Heart left ventricle (tissue), 16 donors: ENCODE results near the gene MAGI1. TPM values are rescaled to one million over a fixed set of nuclear protein-coding genes. Genes with fewer than 3 reads are reported as not detected.

ENCODE experiments used
- ATAC-seq, 4 donors: fragments of 200-7000 bp; cut with Tn5 transposase; one replicate each; pipeline ENCODE4 v1.9.1; 2020 to 2022; ENCODE audit warnings: moderate library complexity in 4 of 4, mild to moderate bottlenecking in 3 of 4, moderate number of reproducible peaks in 1 of 4
- DNase-seq, 5 donors: peaks; one replicate each; pipeline ENCODE4 v3.0.0-alpha.2; 2020
- H3K27ac ChIP-seq, 12 donors: fragments of 200-600 bp; sonication (generic) in 4 of 12; one replicate each; pipeline versions ENCODE4 v1.5.0 to v1.8.0; 2016 to 2022; ENCODE audit warnings: mild to moderate bottlenecking in 2 of 12
- H3K27me3 ChIP-seq, 9 donors: fragments of 200-600 bp; sonication (generic) in 2 of 9; one replicate each; pipeline versions ENCODE4 v1.5.1 to v1.8.0; 2016 to 2022; ENCODE audit warnings: mild to moderate bottlenecking in 3 of 9
- H3K36me3 ChIP-seq, 9 donors: fragments of 200-600 bp; sonication (generic) in 2 of 9; one replicate each; pipeline versions ENCODE4 v1.5.0 to v1.8.0; 2018 to 2022; ENCODE audit warnings: mild to moderate bottlenecking in 2 of 9
- H3K4me1 ChIP-seq, 12 donors: fragments of 200-600 bp; sonication (generic) in 4 of 12; one replicate each; pipeline versions ENCODE4 v1.5.0 to v1.8.0; 2016 to 2022; ENCODE audit warnings: mild to moderate bottlenecking in 3 of 12
- H3K4me3 ChIP-seq, 12 donors: fragments of 200-600 bp; sonication (generic) in 4 of 12; one replicate each; pipeline versions ENCODE4 v1.5.0 to v1.8.0; 2017 to 2022; ENCODE audit warnings: mild to moderate bottlenecking in 9 of 12, moderate library complexity in 4 of 12
- H3K9me3 ChIP-seq, 12 donors: fragments of 200-600 bp; sonication (generic) in 4 of 12; one replicate each; pipeline versions ENCODE4 v1.5.0 to v1.8.0; 2016 to 2022; ENCODE audit warnings: mild to moderate bottlenecking in 1 of 12
- POLR2A ChIP-seq, 2 donors: fragments of 450-650 bp; IDR thresholded peaks; one replicate each; pipeline ENCODE4 v1.6.1; 2017; ENCODE audit warnings: antibody characterized with exemption in 2 of 2, mild to moderate bottlenecking in 2 of 2, moderate library complexity in 2 of 2
- WGBS, 4 donors: extraction: QIAGEN DNeasy Blood & Tissue Kit in 2 of 4; methylation state at CpG; one replicate each; pipeline versions ENCODE4 v1.1.5 to v1.1.7; 2013 to 2018; 5-methylcytosine and 5-hydroxymethylcytosine counted together
- intact Hi-C, 10 donors: fragments of 100-400 bp; cut with DNase I; formaldehyde crosslinking; loops; one replicate each; pipeline versions ENCODE4 v1.11.1 to v1.14.2; 2022
- polyA plus RNA-seq, 2 donors: library from polyadenylated mRNA; stranded (reverse); fragments of 200-250 nt; gene quantifications; one replicate each; pipeline ENCODE4 v1.2.3, GENCODE V29; 2013
- total RNA-seq, 9 donors: library from RNA; depleted of rRNA in 2 of 9; stranded (reverse); fragments of >200 nt in 2 of 9; fragmentation: NEBNext Ultra II Directional in 3 of 9; extraction: Animal tissue kit (Norgen Biotek cat#: 25700) in 3 of 9; gene quantifications; one replicate each; pipeline versions ENCODE4 v1.1.0 to v1.2.4, GENCODE V29; 2016 to 2023
- TF ChIP-seq, protein P1 (sequence below), 12 donors: fragments of 200-600 bp; sonication (generic) in 4 of 12; IDR thresholded peaks; one replicate each; pipeline versions ENCODE4 v1.5.0 to v1.8.0; 2018 to 2022; ENCODE audit warnings: antibody characterized with exemption in 12 of 12, mild to moderate bottlenecking in 5 of 12
- donor health status: ischemic (EF 13 %, LVEDD 7.1; RV severe dilation, severe dysfunction).
- donor health status: healthy with polysubstance abuse.
- donor health status: DM: no; HTN: yes; CAD: no.
- donor health status: DM: no; HTN: no; CAD: no.
- donor health status: ischemic (EF 25% LVEDD 6.9; RV normal size, moderate dysfunction).
- donor health status: ischemic (EF 25% LVEDD 5.7; RV mildly dilated, moderate dysfunction).
- donor health status: healthy.
- donor health status: DM: yes; HTN: yes; CAD: no.
- donor health status: ischemic (EF 35%, LVEDD 5.7; RV mildly dilated, moderate dysfunction).
- donor health status: nonischemic (EF 11% LVEDD 7.7; RV severe dilation, severe dysfunction).
- donor health status: DM: yes; HTN: yes; CAD: no.
- donor health status: PGD.
- donor health status: ischemic (EF 29% LVEDD 5.4; RV normal size, mild dysfunction).
- donor health status: nonischemic (EF 23%, LVEDD 6.1; RV moderate dilation, normal function).

MAGI1 gene
- total and polyA plus RNA-seq, 11 donors: 18.5 to 52.1 (median 31.4) TPM

DNA sequence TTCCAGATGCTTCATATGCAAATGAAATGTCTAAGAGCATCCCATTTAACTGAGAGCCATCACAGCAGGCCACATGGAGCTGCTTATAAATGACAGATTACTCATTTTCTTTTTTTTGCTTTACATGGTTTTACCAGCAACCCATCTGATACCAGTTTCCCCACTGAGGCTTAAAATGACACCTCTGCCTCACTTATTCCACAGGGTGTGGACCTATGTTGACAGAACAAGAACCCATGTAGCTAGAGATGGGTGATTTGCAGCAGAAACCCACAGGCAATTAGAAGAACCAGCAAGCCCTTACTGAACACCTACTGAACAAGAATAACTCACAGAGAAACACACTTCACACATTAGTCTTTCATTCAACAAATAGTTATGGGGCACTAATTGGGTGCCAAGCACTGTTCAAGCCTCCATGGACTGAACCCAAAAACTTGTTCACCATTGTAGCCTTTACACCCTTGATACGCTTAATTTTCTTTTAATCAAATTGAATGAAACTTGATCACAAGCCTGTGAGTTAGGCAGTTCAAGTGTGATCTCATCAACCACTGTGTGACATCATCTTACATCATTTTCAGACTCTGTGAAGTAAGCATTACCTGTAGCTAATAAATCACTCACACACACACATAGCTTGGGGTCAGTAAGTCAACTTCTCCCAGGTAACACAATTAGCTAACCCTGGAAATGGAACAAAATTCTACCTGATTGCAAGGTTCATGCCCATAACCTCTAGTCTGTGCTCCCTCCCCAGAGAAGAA is 45.4 kb downstream of the MAGI1 start:
- H3K36me3 ChIP-seq: no peaks in the 10 kb centered on the region
- H3K27ac ChIP-seq: no peak overlapping the region
- ATAC-seq (no peak), DNase-seq (no peak)
- no peak overlapping the region for H3K4me3 ChIP-seq
- 95 to 100% (median 100%) methylated on average over 1 of the region's 1 CpG for WGBS, 4 donors
- intact Hi-C loops: no loop called here
- no peaks in the 10 kb centered on the region for H3K9me3 ChIP-seq
- H3K27me3 ChIP-seq: no peaks in the 10 kb centered on the region
- peaks cover 0 to 74% (median 36%) of the 10 kb centered on the region in 12 donors for H3K4me1 ChIP-seq
- TF ChIP-seq, protein P1, sequence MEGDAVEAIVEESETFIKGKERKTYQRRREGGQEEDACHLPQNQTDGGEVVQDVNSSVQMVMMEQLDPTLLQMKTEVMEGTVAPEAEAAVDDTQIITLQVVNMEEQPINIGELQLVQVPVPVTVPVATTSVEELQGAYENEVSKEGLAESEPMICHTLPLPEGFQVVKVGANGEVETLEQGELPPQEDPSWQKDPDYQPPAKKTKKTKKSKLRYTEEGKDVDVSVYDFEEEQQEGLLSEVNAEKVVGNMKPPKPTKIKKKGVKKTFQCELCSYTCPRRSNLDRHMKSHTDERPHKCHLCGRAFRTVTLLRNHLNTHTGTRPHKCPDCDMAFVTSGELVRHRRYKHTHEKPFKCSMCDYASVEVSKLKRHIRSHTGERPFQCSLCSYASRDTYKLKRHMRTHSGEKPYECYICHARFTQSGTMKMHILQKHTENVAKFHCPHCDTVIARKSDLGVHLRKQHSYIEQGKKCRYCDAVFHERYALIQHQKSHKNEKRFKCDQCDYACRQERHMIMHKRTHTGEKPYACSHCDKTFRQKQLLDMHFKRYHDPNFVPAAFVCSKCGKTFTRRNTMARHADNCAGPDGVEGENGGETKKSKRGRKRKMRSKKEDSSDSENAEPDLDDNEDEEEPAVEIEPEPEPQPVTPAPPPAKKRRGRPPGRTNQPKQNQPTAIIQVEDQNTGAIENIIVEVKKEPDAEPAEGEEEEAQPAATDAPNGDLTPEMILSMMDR (IDR thresholded peaks at IDR 0.05): no peak
- no peak for TF ChIP-seq POLR2A (IDR thresholded peaks at IDR 0.05)

GRCh38 chr3:65992106-65992505 is 46.6 kb downstream of the MAGI1 start:
- WGBS, 4 donors: 92 to 97% (median 93%) methylated on average over 1 of the region's 1 CpG
- DNase-seq (no peak), ATAC-seq (no peak)
- H3K36me3 ChIP-seq: no peaks in the 10 kb centered on the region
- H3K4me1 ChIP-seq: peaks cover 0 to 77% (median 31%) of the 10 kb centered on the region in 12 donors
- H3K4me3 ChIP-seq: no peak overlapping the region
- H3K9me3 ChIP-seq: no peaks in the 10 kb centered on the region
- H3K27me3 ChIP-seq: no peaks in the 10 kb centered on the region
- H3K27ac ChIP-seq: no peak overlapping the region
- TF ChIP-seq POLR2A (IDR thresholded peaks at IDR 0.05): no peak
- TF ChIP-seq, protein P1 (IDR thresholded peaks at IDR 0.05): no peak
- intact Hi-C loops: no loop called here

GRCh38 chr3:65988411-65989180 is 50.1 kb downstream of the MAGI1 start:
- H3K27ac ChIP-seq: peak overlapping the region in 1 of 12 donors; percentile 11
- DNase-seq (no peak), ATAC-seq (no peak)
- TF ChIP-seq, protein P1 (IDR thresholded peaks at IDR 0.05): no peak
- TF ChIP-seq POLR2A (IDR thresholded peaks at IDR 0.05): no peak
- no peaks in the 10 kb centered on the region for H3K36me3 ChIP-seq
- no peaks in the 10 kb centered on the region for H3K27me3 ChIP-seq
- intact Hi-C loops: loop anchor here in 1 of 10 donors (5.0 kb wide), 1 partner anchor 49 kb away; the partner anchor contains the start of gene MAGI1
- H3K9me3 ChIP-seq: no peaks in the 10 kb centered on the region
- WGBS, 4 donors: 61 to 81% (median 74%) methylated on average over 5 of the region's 5 CpGs
- no peak overlapping the region for H3K4me3 ChIP-seq
- H3K4me1 ChIP-seq: peaks cover 0 to 80% (median 19%) of the 10 kb centered on the region in 12 donors

DNA sequence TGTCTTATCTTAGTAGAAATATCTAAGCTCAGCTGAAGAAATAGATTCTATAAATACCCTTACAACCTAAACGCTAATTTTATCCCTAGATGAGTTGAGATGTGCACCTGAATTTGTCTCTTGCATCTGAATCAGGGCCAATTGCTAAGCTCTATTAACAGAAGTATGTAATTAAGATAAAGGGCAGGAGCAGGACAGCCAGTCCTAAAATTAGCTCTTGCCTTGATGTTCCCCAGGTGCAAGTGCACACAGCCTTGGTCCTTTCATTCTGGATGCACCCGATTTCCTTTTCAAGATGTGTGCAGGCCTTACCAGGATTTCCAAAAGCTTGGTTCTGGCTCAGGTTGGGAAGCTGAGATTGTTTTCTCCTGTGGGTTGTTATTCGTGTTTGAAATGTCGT is 52.4 kb downstream of the MAGI1 start:
- no peak for DNase-seq
- intact Hi-C loops: loop anchor here in 1 of 10 donors (5.0 kb wide), 1 partner anchor 51 kb away; the partner anchor contains the start of gene MAGI1
- Histone ChIP-seq H3K27me3 (no peaks in the 10 kb centered on the region), H3K4me3 (no peak overlapping the region), H3K27ac (peak overlapping the region in 5 of 12 donors; percentile 1 to 30 (median 20)), H3K36me3 (no peaks in the 10 kb centered on the region), H3K4me1 (peaks cover 0 to 73% (median 19%) of the 10 kb centered on the region in 12 donors), H3K9me3 (no peaks in the 10 kb centered on the region)
- WGBS, 4 donors: 53 to 62% (median 55%) methylated on average over 4 of the region's 4 CpGs
- TF ChIP-seq POLR2A (IDR thresholded peaks at IDR 0.05): no peak
- TF ChIP-seq, protein P1 (IDR thresholded peaks at IDR 0.05): no peak
- peak in 3 of 4 donors; percentile 38 to 76 (median 62) for ATAC-seq
